ENCODE results near the gene PDE3B.

GRCh38 chr11:14655435-14655834, 11.8 kb downstream of the PDE3B start:
- TF ChIP-seq, protein P1, sequence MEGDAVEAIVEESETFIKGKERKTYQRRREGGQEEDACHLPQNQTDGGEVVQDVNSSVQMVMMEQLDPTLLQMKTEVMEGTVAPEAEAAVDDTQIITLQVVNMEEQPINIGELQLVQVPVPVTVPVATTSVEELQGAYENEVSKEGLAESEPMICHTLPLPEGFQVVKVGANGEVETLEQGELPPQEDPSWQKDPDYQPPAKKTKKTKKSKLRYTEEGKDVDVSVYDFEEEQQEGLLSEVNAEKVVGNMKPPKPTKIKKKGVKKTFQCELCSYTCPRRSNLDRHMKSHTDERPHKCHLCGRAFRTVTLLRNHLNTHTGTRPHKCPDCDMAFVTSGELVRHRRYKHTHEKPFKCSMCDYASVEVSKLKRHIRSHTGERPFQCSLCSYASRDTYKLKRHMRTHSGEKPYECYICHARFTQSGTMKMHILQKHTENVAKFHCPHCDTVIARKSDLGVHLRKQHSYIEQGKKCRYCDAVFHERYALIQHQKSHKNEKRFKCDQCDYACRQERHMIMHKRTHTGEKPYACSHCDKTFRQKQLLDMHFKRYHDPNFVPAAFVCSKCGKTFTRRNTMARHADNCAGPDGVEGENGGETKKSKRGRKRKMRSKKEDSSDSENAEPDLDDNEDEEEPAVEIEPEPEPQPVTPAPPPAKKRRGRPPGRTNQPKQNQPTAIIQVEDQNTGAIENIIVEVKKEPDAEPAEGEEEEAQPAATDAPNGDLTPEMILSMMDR (IDR thresholded peaks at IDR 0.05): no peak
- TF ChIP-seq POLR2A (IDR thresholded peaks at IDR 0.05): no peak
